A673 (cell line): ENCODE measurements around the gene CHIA. TPM values are rescaled to one million over a fixed set of nuclear protein-coding genes. Genes with fewer than 3 reads are reported as not detected.

Experiments used
- BruUV-seq: library from RNA; stranded (reverse); fragments of 400-500 nt; replicated peaks from 2 replicates; lab custom pipeline; 2021; lab: Mats Ljungman, UMichigan
- CTCF ChIA-PET: fragments of 300-600 bp; sonication (Branson Sonifier 250); formaldehyde crosslinking; loops from one replicate; lab custom pipeline; 2022; ENCODE audit warnings: antibody characterized with exemption; lab: Charles Lee
- POLR2A ChIA-PET: fragments of 300-600 bp; sonication (Branson Sonifier 250); formaldehyde crosslinking; loops from one replicate; lab custom pipeline; 2022; ENCODE audit warnings: antibody characterized with exemption; ENCODE audit not compliant: low non-redundant PET; lab: Charles Lee
- DNase-seq: peaks from one replicate; pipeline ENCODE4 v3.0.0-alpha.2; 2015; ENCODE audit warnings: low spot score
- H3K27ac ChIP-seq: fragments of 200-600 bp; sonication (generic); 2 replicates; pipeline ENCODE4 v1.5.1; 2016; ENCODE audit warnings: mixed run types, low read depth, mild to moderate bottlenecking, mixed read lengths, antibody characterized with exemption, low read length; ENCODE audit not compliant: poor library complexity, severe bottlenecking
- H3K27me3 ChIP-seq: fragments of 200-600 bp; sonication (generic); replicated peaks from 2 replicates; pipeline ENCODE4 v1.6.1; 2017; ENCODE audit warnings: mixed run types, low read depth, mild to moderate bottlenecking, mixed read lengths, antibody characterized with exemption, low read length; ENCODE audit not compliant: insufficient read depth, poor library complexity
- H3K36me3 ChIP-seq: fragments of 200-600 bp; sonication (generic); 2 replicates; pipeline ENCODE4 v1.6.1; 2016; ENCODE audit warnings: mixed run types, mild to moderate bottlenecking, mixed read lengths, antibody characterized with exemption, low read length; ENCODE audit not compliant: insufficient read depth, poor library complexity, severe bottlenecking
- H3K4me1 ChIP-seq: fragments of 200-600 bp; sonication (generic); 2 replicates; pipeline ENCODE4 v1.6.1; 2017; ENCODE audit warnings: mixed run types, mild to moderate bottlenecking, mixed read lengths, antibody characterized with exemption, low read length; ENCODE audit not compliant: insufficient read depth, poor library complexity, severe bottlenecking
- H3K4me3 ChIP-seq: fragments of 200-600 bp; sonication (generic); 2 replicates; pipeline ENCODE4 v1.5.1; 2016; ENCODE audit warnings: low read depth, mixed run types, mild to moderate bottlenecking, mixed read lengths, low read length; ENCODE audit not compliant: poor library complexity, severe bottlenecking
- H3K9me3 ChIP-seq: fragments of 200-600 bp; sonication (generic); 2 replicates; pipeline ENCODE4 v1.6.1; 2016; ENCODE audit warnings: mixed run types, low read depth, mild to moderate bottlenecking, mixed read lengths, antibody characterized with exemption, low read length; ENCODE audit not compliant: poor library complexity, severe bottlenecking
- EZH2 ChIP-seq: fragments of 200-600 bp; sonication (generic); IDR thresholded peaks from 2 replicates; pipeline ENCODE4 v1.6.1; 2017; ENCODE audit warnings: borderline replicate concordance, low read depth, mild to moderate bottlenecking, mixed read lengths, antibody characterized with exemption, low read length; ENCODE audit not compliant: poor library complexity, severe bottlenecking
- intact Hi-C: fragments of 100-400 bp; cut with micrococcal nuclease; formaldehyde crosslinking; loops from one replicate; pipeline ENCODE4 v1.10.0; 2022; ENCODE audit not compliant: unreplicated experiment
- total RNA-seq: library from RNA; stranded (reverse); gene quantifications from 2 replicates; pipeline ENCODE4 v1.2.3, GENCODE V29; 2021
- TF ChIP-seq, protein P1 (sequence below): fragments of 300-800, 200-600 bp; sonication (generic); conservative IDR thresholded peaks from 2 replicates; pipeline ENCODE4 v1.5.1; 2017; ENCODE audit warnings: low read depth, mild to moderate bottlenecking, antibody characterized with exemption, low read length, moderate library complexity, mixed read lengths

The CHIA gene
- total RNA-seq, 1 experiment from 2014 or later: not detected

DNA sequence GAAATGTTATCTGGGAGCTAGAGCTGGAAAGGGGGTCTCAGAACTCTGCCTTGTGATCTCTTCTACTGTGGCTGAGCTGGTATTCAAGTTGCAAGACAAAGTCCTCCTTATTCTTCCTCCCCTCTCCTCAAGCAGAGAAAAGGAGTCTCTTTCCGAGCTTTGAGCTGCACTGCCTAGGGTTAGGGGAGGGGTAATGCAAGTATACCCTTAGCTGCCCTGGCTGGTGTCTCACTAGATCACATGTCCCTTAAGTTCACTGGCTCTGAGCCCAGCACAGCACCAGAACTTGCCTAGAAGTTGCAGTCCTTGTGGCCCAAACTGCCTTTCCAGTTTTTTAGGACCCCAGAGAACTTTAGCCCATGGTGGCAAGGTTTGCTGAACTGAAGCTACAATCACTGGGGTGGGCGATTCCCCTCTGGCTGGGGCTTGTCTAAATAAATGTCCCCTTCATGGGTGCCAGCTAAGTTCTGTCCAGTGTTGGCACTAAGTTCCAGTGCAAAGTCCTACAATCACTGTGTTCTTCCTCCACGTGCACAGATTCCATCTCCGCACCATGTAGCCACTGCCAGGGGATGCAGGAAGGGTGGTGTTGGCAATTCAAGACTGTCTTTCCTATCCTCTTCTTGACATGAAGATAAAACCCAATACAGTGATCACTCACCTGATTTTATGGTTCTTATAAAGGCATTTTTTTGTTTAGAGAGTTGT lies 22.7 kb upstream of the CHIA start:
- Histone ChIP-seq H3K4me1 (no peaks in the 10 kb centered on the region), H3K4me3 (no peak overlapping the region), H3K9me3 (no peaks in the 10 kb centered on the region), H3K27me3 (peaks cover 78% of the 10 kb centered on the region), H3K36me3 (no peaks in the 10 kb centered on the region), H3K27ac (no peak overlapping the region)
- ChIA-PET POLR2A (no interaction called here), CTCF (no interaction called here)
- BruUV-seq: no TSS peak
- DNase-seq: no peak
- TF ChIP-seq, protein P1, sequence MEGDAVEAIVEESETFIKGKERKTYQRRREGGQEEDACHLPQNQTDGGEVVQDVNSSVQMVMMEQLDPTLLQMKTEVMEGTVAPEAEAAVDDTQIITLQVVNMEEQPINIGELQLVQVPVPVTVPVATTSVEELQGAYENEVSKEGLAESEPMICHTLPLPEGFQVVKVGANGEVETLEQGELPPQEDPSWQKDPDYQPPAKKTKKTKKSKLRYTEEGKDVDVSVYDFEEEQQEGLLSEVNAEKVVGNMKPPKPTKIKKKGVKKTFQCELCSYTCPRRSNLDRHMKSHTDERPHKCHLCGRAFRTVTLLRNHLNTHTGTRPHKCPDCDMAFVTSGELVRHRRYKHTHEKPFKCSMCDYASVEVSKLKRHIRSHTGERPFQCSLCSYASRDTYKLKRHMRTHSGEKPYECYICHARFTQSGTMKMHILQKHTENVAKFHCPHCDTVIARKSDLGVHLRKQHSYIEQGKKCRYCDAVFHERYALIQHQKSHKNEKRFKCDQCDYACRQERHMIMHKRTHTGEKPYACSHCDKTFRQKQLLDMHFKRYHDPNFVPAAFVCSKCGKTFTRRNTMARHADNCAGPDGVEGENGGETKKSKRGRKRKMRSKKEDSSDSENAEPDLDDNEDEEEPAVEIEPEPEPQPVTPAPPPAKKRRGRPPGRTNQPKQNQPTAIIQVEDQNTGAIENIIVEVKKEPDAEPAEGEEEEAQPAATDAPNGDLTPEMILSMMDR: no peak
- no peak for TF ChIP-seq EZH2
- intact Hi-C loops: no loop called here

DNA sequence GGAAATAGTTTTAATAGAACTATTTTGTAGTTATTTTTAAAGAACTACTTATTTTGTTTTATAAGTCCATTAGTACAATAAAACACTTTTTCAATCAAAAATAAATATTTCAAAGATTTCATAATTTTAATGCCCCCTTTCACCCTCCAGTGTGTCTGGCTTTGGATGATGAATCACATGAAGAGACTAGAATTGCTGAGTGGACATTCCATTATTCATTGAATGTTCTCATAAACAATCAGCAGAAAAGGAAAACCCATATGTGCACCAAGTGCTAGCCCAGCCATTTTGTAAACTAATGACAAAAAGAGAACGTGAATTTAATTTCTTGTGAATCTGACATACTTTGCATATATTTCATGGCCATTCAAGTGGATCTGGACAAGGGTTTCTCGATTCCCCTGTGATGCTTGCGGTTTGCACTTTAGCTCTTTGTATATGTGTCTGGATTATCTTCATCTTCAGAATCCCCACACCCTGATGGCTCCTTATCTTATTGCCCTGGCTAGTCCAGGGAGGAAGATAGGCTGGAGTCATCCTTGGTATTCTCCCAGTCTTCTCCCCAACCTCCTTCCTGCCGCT lies 20.7 kb upstream of the CHIA start:
- ChIA-PET CTCF (no interaction called here), POLR2A (no interaction called here)
- H3K27me3 ChIP-seq: peaks cover 73% of the 10 kb centered on the region
- TF ChIP-seq, protein P1: no peak
- TF ChIP-seq EZH2: no peak
- BruUV-seq: no TSS peak
- no peaks in the 10 kb centered on the region for H3K9me3 ChIP-seq
- no peak for DNase-seq
- H3K4me1 ChIP-seq: no peaks in the 10 kb centered on the region
- no peak overlapping the region for H3K27ac ChIP-seq
- H3K36me3 ChIP-seq: no peaks in the 10 kb centered on the region
- intact Hi-C loops: no loop called here
- H3K4me3 ChIP-seq: no peak overlapping the region

DNA sequence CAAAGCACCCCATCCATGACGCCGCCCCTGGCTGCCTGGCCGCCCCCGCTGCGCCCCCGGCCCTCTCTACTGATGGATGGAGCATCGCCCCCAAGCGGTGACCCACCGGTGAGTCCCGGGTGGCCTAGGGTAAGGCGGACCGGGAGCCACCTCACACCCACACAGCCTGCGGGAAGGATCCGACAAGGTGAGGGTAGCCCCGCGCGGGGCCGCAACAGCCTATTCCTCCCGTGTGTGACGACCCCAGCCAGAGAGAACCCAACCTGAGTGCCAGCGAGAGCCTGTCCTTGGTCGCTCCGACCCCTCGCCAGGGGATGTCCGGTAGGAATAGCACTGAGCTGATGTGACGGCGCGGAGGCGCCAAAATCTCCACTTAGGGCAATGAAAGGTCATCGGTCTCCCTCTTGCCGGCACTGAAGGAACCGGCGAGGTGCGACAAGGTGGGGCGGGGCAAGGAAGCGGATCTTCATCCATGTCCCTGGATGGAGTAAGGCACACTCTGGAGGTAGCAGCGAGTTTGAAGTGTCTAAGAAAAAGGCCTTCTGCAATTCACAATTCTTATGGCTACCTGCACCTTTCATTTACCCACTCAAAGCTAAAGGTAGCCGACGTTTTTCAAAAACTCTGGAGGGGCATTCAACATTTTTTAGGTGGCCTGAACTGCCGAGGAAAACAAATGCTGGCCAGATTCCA lies 19.7 kb upstream of the CHIA start:
- CTCF ChIA-PET: no interaction called here
- Histone ChIP-seq H3K27ac (no peak overlapping the region), H3K4me1 (no peaks in the 10 kb centered on the region), H3K27me3 (peaks cover 69% of the 10 kb centered on the region), H3K4me3 (no peak overlapping the region), H3K9me3 (no peaks in the 10 kb centered on the region), H3K36me3 (no peaks in the 10 kb centered on the region)
- intact Hi-C loops: no loop called here
- no peak for DNase-seq
- TF ChIP-seq, protein P1: no peak
- POLR2A ChIA-PET: no interaction called here
- BruUV-seq: no TSS peak
